Breast epithelium (tissue), 4 donors: ENCODE measurements around the gene C2orf76. TPM values are rescaled to one million over a fixed set of nuclear protein-coding genes. Genes with fewer than 3 reads are reported as not detected.

Experiments used
- DNase-seq, 2 donors: peaks; one replicate each; pipeline ENCODE4 v3.0.0-alpha.2; 2019; ENCODE audit warnings: low spot score in 2 of 2
- H3K27ac ChIP-seq, 2 donors: fragments of 200-600 bp; sonication (generic) in 1 of 2; one replicate each; pipeline ENCODE4 v1.5.1; 2016 to 2019; ENCODE audit warnings: mild to moderate bottlenecking in 1 of 2
- H3K27me3 ChIP-seq, 2 donors: fragments of 200-600 bp; sonication (generic) in 1 of 2; one replicate each; pipeline versions ENCODE4 v1.5.1 to v1.6.0; 2017 to 2019; ENCODE audit warnings: control low read depth in 1 of 2, mild to moderate bottlenecking in 1 of 2
- H3K36me3 ChIP-seq: fragments of 200-600 bp; one replicate; pipeline ENCODE4 v1.5.1; 2019
- H3K4me1 ChIP-seq, 2 donors: fragments of 200-600 bp; sonication (generic); one replicate each; pipeline ENCODE4 v1.5.1; 2016 to 2019; ENCODE audit warnings: control low read depth in 1 of 2
- H3K4me3 ChIP-seq, 3 donors: fragments of 200-600 bp; sonication (generic); 1 replicate in 2 of 3; 2 replicates in 1 of 3; pipeline ENCODE4 v1.5.1; 2016 to 2019; ENCODE audit warnings: mild to moderate bottlenecking in 3 of 3, moderate library complexity in 2 of 3
- H3K9me3 ChIP-seq, 2 donors: fragments of 200-600 bp; sonication (generic) in 1 of 2; one replicate each; pipeline ENCODE4 v1.5.1; 2016 to 2019; ENCODE audit warnings: control low read depth in 1 of 2
- CTCF ChIP-seq, 3 donors: fragments of 450-650 bp; IDR thresholded peaks; one replicate each; pipeline ENCODE4 v1.5.1; 2016 to 2017; ENCODE audit warnings: antibody characterized with exemption in 3 of 3, mild to moderate bottlenecking in 3 of 3, moderate library complexity in 3 of 3
- POLR2A ChIP-seq: fragments of 450-650 bp; IDR thresholded peaks from one replicate; pipeline ENCODE4 v1.6.1; 2016; ENCODE audit warnings: antibody characterized with exemption, mild to moderate bottlenecking, moderate library complexity
- POLR2AphosphoS5 ChIP-seq, 3 donors: sonication (generic); formaldehyde crosslinking; IDR thresholded peaks; one replicate each; pipeline ENCODE4 v1.6.1; 2017; ENCODE audit warnings: antibody characterized with exemption in 3 of 3
- intact Hi-C: fragments of 100-400 bp; cut with DNase I; formaldehyde crosslinking; loops from one replicate; pipeline ENCODE4 v1.15.1; 2023; ENCODE audit warnings: low total_unique reads
- total RNA-seq, 3 donors: library from RNA; depleted of rRNA; stranded (reverse); fragments of >200 nt; gene quantifications; one replicate each; pipeline ENCODE4 v1.1.0, GENCODE V29; 2016

Gene C2orf76
- total RNA-seq, 3 donors from 2014 or later: 12.5 to 17.0 (median 13.0) TPM

- intact Hi-C loops: no loop called here
- TF ChIP-seq POLR2A: no peak
- TF ChIP-seq POLR2AphosphoS5 (IDR thresholded peaks at IDR 0.05): no peak
- TF ChIP-seq CTCF (IDR thresholded peaks at IDR 0.05): no peak
- no peaks in the 10 kb centered on the region for H3K9me3 ChIP-seq
- H3K36me3 ChIP-seq: no peaks in the 10 kb centered on the region
- DNase-seq: no peak
- no peaks in the 10 kb centered on the region for H3K27me3 ChIP-seq
- H3K4me3 ChIP-seq: no peak overlapping the region
- no peaks in the 10 kb centered on the region for H3K4me1 ChIP-seq
- no peak overlapping the region for H3K27ac ChIP-seq
Measured at GRCh38 chr2:119255760-119256581, 110.7 kb downstream of the C2orf76 start.

- Histone ChIP-seq H3K9me3 (no peaks in the 10 kb centered on the region), H3K27ac (no peak overlapping the region), H3K36me3 (no peaks in the 10 kb centered on the region), H3K4me1 (no peaks in the 10 kb centered on the region), H3K27me3 (no peaks in the 10 kb centered on the region), H3K4me3 (no peak overlapping the region)
- no peak for TF ChIP-seq POLR2A
- TF ChIP-seq CTCF (IDR thresholded peaks at IDR 0.05): no peak
- TF ChIP-seq POLR2AphosphoS5 (IDR thresholded peaks at IDR 0.05): no peak
- intact Hi-C loops: no loop called here
- DNase-seq: no peak
Measured at GRCh38 chr2:119254601-119255080, 112.0 kb downstream of the C2orf76 start.

- no peak for DNase-seq
- intact Hi-C loops: no loop called here
- no peaks in the 10 kb centered on the region for H3K4me1 ChIP-seq
- no peaks in the 10 kb centered on the region for H3K36me3 ChIP-seq
- H3K27ac ChIP-seq: peak overlapping the region; percentile 52 to 72
- no peaks in the 10 kb centered on the region for H3K9me3 ChIP-seq
- TF ChIP-seq POLR2A (no peak), POLR2AphosphoS5 (IDR thresholded peaks at IDR 0.05) (no peak), CTCF (IDR thresholded peaks at IDR 0.05) (no peak)
- no peak overlapping the region for H3K4me3 ChIP-seq
- no peaks in the 10 kb centered on the region for H3K27me3 ChIP-seq
Measured at GRCh38 chr2:119253760-119254600, 112.7 kb downstream of the C2orf76 start.

GRCh38 chr2:119253114-119253702, 113.4 kb downstream of the C2orf76 start:
- Histone ChIP-seq H3K4me1 (no peaks in the 10 kb centered on the region), H3K36me3 (no peaks in the 10 kb centered on the region), H3K27ac (peak overlapping the region; percentile 72 to 79), H3K27me3 (no peaks in the 10 kb centered on the region), H3K9me3 (no peaks in the 10 kb centered on the region), H3K4me3 (no peak overlapping the region)
- intact Hi-C loops: no loop called here
- no peak for DNase-seq
- TF ChIP-seq POLR2A (no peak), CTCF (IDR thresholded peaks at IDR 0.05) (no peak), POLR2AphosphoS5 (IDR thresholded peaks at IDR 0.05) (no peak)

Other genes starting within 250 kb of the C2orf76 start
- gene C1QL2, start 208.1 kb downstream of the C2orf76 start, total RNA-seq: under 1 TPM in 2 of 3 donors, not detected in 1; 0.15 to 0.66 TPM
- gene STEAP3, start 143.0 kb downstream of the C2orf76 start, total RNA-seq: 10 to 100 TPM; 11.2 to 52.2 (median 49.8) TPM
- 100 to 1,000 TPM; 160 to 236 (median 202) TPM for gene DBI, start 143 bp upstream of the C2orf76 start, total RNA-seq
- 10 to 100 TPM in 1 of 3 donors, 1 to 10 TPM in 2; 8.8 to 43.2 (median 9.4) TPM for gene TMEM37, start 65.0 kb upstream of the C2orf76 start, total RNA-seq
- gene SCTR, start 157.6 kb upstream of the C2orf76 start, total RNA-seq: not detected
- gene CFAP221, start 177.6 kb upstream of the C2orf76 start, total RNA-seq: 1 to 10 TPM in 1 of 3 donors, under 1 TPM in 1, not detected in 1; 0.98 to 3.5 TPM